Right atrium auricular region (tissue), 2 donors: ENCODE results near the gene HTR7. TPM values are rescaled to one million over a fixed set of nuclear protein-coding genes. Genes with fewer than 3 reads are reported as not detected.

Experiments
- DNase-seq: peaks from one replicate; pipeline ENCODE4 v3.0.0-alpha.2; 2019; ENCODE audit warnings: low spot score
- H3K27ac ChIP-seq, 2 donors: fragments of 200-600 bp; sonication (generic); 1 replicate in 1 of 2; 2 replicates in 1 of 2; pipeline ENCODE4 v1.5.1; 2016 to 2019
- H3K27me3 ChIP-seq, 2 donors: fragments of 200-600 bp; sonication (generic); one replicate each; pipeline versions ENCODE4 v1.5.1 to v1.6.0; 2017 to 2019
- H3K36me3 ChIP-seq: fragments of 200-600 bp; sonication (generic); one replicate; pipeline ENCODE4 v1.5.1; 2016
- H3K4me1 ChIP-seq, 2 donors: fragments of 200-600 bp; sonication (generic); one replicate each; pipeline versions ENCODE4 v1.5.1 to v1.6.0; 2017 to 2019
- H3K4me3 ChIP-seq, 2 donors: fragments of 200-600 bp; sonication (generic); 1 replicate in 1 of 2; 2 replicates in 1 of 2; pipeline ENCODE4 v1.5.1; 2017 to 2019; ENCODE audit warnings: mild to moderate bottlenecking in 1 of 2, moderate library complexity in 1 of 2
- H3K9me3 ChIP-seq, 2 donors: fragments of 200-600 bp; sonication (generic); one replicate each; pipeline ENCODE4 v1.5.1; 2019
- CTCF ChIP-seq, 2 donors: fragments of 200-600 bp; sonication (generic); IDR thresholded peaks; one replicate each; pipeline ENCODE4 v1.5.1; 2019; ENCODE audit warnings: antibody characterized with exemption in 2 of 2
- total RNA-seq, 2 donors: library from RNA; depleted of rRNA; stranded (reverse); fragments of >200 nt; gene quantifications; one replicate each; pipeline ENCODE4 v1.1.0, GENCODE V29; 2016

Gene HTR7
- total RNA-seq, 2 donors from 2014 or later: 0.31 to 0.33 TPM

- DNase-seq: no peak
- Histone ChIP-seq H3K4me1 (no peaks in the 10 kb centered on the region), H3K27me3 (no peaks in the 10 kb centered on the region), H3K4me3 (no peak overlapping the region), H3K27ac (no peak overlapping the region), H3K36me3 (no peaks in the 10 kb centered on the region), H3K9me3 (peaks cover 0 to 8% of the 10 kb centered on the region in 2 donors)
- peak in 1 of 2 donors; percentile 15 for TF ChIP-seq CTCF (IDR thresholded peaks at IDR 0.05)
Measured at GRCh38 chr10:90865401-90865800, 7.6 kb upstream of the HTR7 start.

GRCh38 chr10:90862908-90863514, 5.2 kb upstream of the HTR7 start:
- no peaks in the 10 kb centered on the region for H3K36me3 ChIP-seq
- DNase-seq: no peak
- no peaks in the 10 kb centered on the region for H3K9me3 ChIP-seq
- no peak overlapping the region for H3K4me3 ChIP-seq
- H3K27ac ChIP-seq: no peak overlapping the region
- H3K4me1 ChIP-seq: no peaks in the 10 kb centered on the region
- H3K27me3 ChIP-seq: no peaks in the 10 kb centered on the region
- peak in 1 of 2 donors; percentile 71 for TF ChIP-seq CTCF (IDR thresholded peaks at IDR 0.05)

- DNase-seq: no peak
- no peaks in the 10 kb centered on the region for H3K36me3 ChIP-seq
- H3K27me3 ChIP-seq: peaks cover 0 to 16% of the 10 kb centered on the region in 2 donors
- no peak overlapping the region for H3K27ac ChIP-seq
- peaks cover 0 to 6% of the 10 kb centered on the region in 2 donors for H3K4me1 ChIP-seq
- no peak for TF ChIP-seq CTCF (IDR thresholded peaks at IDR 0.05)
- H3K9me3 ChIP-seq: no peaks in the 10 kb centered on the region
- no peak overlapping the region for H3K4me3 ChIP-seq
Measured at GRCh38 chr10:90860790-90861189, 3.0 kb upstream of the HTR7 start.

- TF ChIP-seq CTCF (IDR thresholded peaks at IDR 0.05): no peak
- Histone ChIP-seq H3K4me1 (peaks cover 0 to 6% of the 10 kb centered on the region in 2 donors), H3K9me3 (no peaks in the 10 kb centered on the region), H3K4me3 (no peak overlapping the region), H3K36me3 (no peaks in the 10 kb centered on the region), H3K27me3 (peaks cover 0 to 23% of the 10 kb centered on the region in 2 donors), H3K27ac (no peak overlapping the region)
- DNase-seq: no peak
Measured at GRCh38 chr10:90859321-90859751, 1.5 kb upstream of the HTR7 start.

GRCh38 chr10:90858461-90858968, 676 bp upstream of the HTR7 start:
- no peaks in the 10 kb centered on the region for H3K9me3 ChIP-seq
- H3K4me3 ChIP-seq: peak overlapping the region; percentile 54 to 65
- H3K27me3 ChIP-seq: peaks cover 0 to 23% of the 10 kb centered on the region in 2 donors
- peak overlapping the region; percentile 45 to 57 for H3K27ac ChIP-seq
- H3K36me3 ChIP-seq: no peaks in the 10 kb centered on the region
- DNase-seq: no peak
- no peak for TF ChIP-seq CTCF (IDR thresholded peaks at IDR 0.05)
- peaks cover 0 to 6% of the 10 kb centered on the region in 2 donors for H3K4me1 ChIP-seq
